DMS153 treated with DMSO at 0.1 percent for 48 hours (cell line): Measurements from ENCODE around the gene GTSE1.

Experiments used
- DNase-seq: peaks from one replicate; lab custom pipeline; 2025; ENCODE audit not compliant: unreplicated experiment; lab: John Stamatoyannopoulos, UW

Gene GTSE1

GRCh38 chr22:46364341-46365165 is 67.9 kb downstream of the GTSE1 start:
- DNase-seq = no peak

DNA sequence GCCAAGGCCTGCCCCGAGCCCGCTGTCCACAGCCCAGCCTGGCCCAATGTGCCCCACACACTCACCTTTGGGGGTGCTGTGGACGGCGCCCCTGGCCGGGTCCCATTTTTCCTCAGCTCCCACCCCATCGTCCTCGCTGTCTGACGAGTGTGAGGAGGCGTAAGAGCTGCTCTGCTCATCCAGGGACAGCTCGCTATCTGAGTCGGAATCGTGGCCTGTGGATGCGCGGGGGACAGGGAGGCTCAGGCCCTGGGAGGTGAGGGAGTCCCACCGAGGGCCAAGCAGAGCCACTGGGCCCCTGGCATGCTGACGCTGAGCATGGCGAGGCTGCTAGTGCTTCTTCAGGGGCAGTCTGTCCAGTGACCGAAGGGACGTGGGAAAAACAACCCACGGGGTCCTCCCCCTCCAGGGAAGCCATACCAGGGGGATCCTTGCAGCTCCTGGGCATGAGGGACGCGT is 68.5 kb downstream of the GTSE1 start:
- no peak for DNase-seq

GRCh38 chr22:46366327-46366731 is 69.7 kb downstream of the GTSE1 start:
- no peak for DNase-seq

GRCh38 chr22:46366801-46367706 is 70.4 kb downstream of the GTSE1 start:
- DNase-seq = peak; percentile 9

- DNase-seq = peak; percentile 58
These were observed 71.1 kb downstream of the GTSE1 start for GRCh38 chr22:46367707-46368191.

- DNase-seq = no peak
These were observed 71.8 kb downstream of the GTSE1 start for GRCh38 chr22:46368422-46368821.

GRCh38 chr22:46368871-46369715 is 72.4 kb downstream of the GTSE1 start:
- DNase-seq = no peak

GRCh38 chr22:46369716-46370583 is 73.3 kb downstream of the GTSE1 start:
- DNase-seq = no peak

DNA sequence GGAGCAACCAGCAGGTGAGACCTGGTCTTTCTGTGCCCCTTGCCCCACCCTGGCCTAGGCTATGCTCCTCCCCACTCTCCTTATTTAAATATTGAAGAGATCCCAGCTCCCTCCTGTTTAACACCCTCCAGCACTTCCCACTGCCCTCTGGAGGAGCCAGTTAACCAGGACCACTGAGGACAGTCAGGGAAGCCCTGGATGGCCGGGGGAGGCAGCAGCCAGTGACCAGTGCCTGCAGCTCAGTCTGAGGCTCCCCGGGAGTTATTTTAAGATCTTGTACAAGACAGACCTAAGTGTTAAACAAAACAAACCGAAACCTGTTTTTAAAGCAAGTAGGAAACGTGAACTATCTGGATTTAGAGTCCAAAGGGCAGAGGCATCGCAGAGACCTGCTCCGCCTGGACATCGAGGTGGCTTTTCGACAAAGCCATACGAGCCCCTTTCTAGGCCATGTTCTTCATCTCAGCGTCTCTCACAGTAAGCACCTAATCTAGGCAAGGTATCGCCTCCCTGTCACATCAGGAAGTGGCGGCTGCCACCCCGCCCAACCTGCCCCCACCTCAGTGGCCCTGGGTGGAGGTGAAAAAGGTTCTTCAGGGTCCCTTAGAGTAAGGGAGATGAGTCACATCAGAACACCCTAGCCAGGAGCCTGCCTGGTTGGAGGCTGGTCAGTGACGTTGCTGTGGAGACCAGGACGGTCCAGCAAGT is 74.1 kb downstream of the GTSE1 start:
- DNase-seq = no peak

DNA sequence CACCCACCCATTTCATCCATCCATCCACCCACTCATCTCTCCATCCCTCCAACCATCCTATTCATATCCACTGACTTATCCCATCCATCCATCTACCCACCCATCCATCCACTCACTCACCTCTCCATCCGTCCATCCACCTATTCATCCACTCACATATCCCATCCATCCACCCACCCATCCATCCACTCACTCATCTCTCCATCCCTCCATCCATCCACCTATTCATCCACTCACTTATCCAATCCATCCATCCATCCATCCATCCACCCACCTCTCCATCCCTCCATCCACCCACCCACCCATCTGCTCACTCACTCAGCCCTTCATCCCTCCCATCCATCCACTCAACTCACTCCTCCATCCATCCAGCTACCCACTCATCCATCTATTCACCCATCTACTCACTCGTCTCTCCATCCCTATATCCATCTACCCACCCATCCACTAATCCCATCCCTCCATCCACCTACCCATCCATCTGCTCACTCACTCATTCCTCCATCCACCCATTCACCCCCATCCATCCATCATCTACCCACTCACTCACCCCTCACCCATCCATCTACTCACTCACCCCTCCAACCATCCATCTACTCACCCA is 75.1 kb downstream of the GTSE1 start:
- no peak for DNase-seq

DNA sequence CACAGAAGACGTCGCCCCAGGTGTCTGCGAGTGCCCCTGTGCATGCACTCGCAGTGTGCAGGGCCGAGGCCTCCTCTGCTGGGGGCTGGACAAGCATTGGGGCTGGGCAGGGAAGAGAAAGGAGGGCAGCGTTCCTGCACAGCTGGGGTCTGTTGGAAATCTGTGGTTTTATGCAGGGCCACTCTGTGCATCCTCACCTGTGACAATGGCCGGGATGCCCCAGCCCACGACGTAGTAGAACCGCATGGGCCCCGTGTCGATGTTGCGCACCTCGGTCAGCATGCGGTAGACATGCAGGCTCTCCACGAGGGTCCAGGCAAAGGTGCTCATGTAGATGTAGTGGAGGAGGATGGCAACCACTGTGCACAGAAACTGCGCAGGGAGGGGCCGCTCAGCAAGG is 76.0 kb downstream of the GTSE1 start:
- DNase-seq = no peak

- peak; percentile 22 for DNase-seq
These were observed 76.5 kb downstream of the GTSE1 start for GRCh38 chr22:46373159-46373558.

- DNase-seq = peak; percentile 9
These were observed 77.4 kb downstream of the GTSE1 start for GRCh38 chr22:46373921-46374662.

DNA sequence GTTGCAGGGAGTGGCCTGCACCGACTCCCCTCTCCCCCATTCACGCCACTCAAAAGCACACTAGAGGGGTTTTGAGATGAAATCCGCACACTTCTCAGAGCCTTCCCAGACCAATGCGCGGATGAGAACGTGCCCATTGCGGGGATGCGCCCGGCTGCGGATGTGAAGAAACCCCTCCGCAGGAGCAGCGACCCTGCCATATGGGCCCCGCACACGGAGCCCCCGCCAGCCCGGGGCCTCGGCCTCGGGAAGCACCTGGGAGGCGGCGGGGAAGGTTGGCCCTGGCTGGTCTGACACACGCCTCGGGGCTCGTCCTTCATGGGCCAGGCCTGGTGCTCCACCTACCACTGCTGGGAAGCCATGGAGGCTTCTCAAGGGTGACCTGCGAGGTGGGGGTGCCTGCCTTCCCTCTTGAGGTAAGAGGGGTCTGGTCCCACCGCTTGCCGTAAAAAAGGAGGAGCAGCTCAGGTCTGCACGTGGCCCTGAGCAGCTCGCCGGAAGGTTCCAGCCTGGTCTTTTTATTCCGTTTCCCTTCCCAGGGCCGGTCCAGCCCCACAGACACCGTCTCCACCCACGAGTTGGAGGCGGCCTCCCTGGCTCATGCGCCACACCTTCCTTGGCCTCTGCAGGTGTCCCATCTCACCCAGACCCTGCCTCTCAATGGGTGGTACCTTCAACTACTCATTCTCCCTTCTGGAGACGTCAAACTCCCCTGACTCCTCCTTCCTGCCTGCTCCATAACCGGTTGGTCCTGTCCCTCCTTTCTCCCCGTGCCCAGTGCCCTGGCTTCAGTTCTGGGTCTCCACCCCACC is 78.2 kb downstream of the GTSE1 start:
- no peak for DNase-seq

DNA sequence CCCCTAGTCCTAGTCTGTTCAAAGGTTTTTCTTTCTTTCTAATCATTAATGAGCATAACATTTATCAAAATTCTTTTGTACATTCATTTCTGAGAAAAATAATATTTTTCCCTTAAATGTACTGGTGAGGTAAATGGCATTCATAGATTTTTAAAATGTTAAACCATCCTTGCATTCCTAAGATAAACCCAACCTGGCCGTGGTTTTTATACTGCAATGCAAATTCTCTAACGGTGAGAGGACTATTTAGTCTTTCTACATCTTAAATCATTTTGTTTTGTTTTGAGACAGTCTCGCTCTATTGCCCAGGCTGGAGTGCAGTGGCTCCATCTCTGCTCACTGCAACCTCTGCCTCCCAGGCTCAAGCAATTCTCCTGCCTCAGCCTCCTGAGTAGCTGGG is 79.4 kb downstream of the GTSE1 start:
- DNase-seq = no peak

DNA sequence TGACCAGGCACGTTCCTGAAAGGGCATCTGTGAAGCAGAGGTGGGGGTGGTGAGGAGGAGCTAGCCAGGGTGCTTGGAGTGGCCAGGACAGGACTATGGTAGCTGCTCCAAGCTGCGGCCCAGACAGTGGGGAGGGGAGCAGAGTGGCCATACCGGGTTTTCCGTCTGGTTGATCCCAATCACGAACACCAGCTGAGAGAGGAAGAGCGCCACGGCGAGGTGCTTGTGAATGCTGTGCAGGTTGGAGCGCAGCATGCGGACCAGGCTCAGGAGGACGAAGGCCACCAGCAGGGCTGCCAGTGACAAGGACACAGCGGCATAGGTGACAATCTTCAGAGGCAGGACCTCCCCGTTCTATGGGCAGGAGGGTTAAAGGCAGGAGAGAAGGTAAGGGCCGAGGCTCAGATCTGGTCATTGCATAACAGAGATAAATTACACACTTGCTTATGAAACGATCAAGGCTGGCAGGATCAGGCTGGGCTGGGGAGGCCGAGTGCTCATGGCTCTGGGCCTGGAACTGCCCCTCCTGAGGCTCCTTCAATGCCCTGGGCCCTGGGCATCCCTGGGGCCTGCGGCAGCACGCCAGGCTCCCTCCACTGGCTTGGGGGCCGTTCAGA is 80.3 kb downstream of the GTSE1 start:
- no peak for DNase-seq
